Epithelial cell of prostate (primary cell): ENCODE results near the gene RAB20.
"Not testable (repeated sequence)": the region's sequence is repeated elsewhere in the genome, so short reads cannot be mapped to it uniquely, and the experiment has no call there.

ENCODE experiments used
- DNase-seq: peaks from one replicate; pipeline ENCODE4 v3.0.0-alpha.2; 2011; ENCODE audit warnings: low read depth, low spot score
- H3K27ac ChIP-seq: fragments of 450-650 bp; 2 replicates; pipeline ENCODE4 v1.5.1; 2017; ENCODE audit warnings: mild to moderate bottlenecking

Gene RAB20

DNA sequence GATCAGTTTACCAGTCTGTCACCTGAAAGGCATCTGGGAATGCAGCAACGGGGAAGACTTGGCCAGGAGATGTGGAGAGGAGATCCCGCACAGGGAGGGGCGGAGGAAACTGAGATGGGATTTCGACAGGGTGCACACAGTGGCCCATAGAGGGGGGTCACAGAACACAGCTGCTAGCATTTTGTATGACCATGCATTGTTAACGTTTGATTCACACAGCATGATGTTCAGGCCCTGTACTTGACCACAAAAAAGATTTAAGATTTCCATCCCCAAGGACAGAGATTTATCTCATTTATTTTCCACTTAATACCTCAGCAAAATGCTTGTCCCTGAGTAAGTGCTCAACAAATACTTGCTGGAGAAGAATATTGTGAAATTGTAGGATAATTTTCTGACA is 63.2 kb downstream of the RAB20 start:
- DNase-seq, result no peak
- no peak overlapping the region for H3K27ac ChIP-seq

DNA sequence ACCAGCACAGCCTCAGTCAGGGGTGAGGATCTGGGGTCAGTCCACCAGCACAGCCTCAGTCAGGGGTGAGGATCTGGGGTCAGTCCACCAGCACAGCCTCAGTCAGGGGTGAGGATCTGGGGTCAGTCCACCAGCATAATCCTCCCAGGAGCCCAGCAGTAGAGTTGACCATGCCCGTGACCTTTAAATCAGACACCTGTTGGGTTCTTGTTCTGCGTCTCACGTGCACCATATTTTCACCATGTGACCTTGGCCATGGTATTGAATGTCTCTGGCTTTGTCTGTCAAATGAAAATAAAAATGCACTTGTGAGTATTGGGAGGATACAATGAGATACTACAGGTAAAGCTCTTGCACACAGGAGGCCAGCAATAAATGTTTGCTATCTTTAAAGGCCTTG is 63.6 kb downstream of the RAB20 start:
- DNase-seq, H3K27ac ChIP-seq: not testable (repeated sequence)

DNA sequence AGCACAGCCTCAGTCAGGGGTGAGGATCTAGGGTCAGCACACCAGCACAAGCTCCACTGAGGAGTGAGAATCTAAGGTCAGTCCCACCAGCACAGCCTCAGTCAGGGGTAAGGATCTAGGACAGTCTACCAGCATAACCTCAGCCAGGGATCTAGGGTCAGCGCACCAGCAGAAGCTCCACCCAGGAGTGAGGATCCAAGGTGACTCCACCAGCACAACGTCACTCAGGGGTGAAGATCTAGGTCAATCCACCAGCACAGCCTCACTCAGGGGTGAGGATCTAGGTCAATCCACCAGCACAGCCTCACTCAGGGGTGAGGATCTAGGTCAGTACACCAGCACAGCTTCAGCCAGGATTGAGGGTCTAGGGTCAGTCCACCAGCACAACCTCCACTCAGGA is 64.5 kb downstream of the RAB20 start:
- DNase-seq, result no peak
- H3K27ac ChIP-seq, result no peak overlapping the region

DNA sequence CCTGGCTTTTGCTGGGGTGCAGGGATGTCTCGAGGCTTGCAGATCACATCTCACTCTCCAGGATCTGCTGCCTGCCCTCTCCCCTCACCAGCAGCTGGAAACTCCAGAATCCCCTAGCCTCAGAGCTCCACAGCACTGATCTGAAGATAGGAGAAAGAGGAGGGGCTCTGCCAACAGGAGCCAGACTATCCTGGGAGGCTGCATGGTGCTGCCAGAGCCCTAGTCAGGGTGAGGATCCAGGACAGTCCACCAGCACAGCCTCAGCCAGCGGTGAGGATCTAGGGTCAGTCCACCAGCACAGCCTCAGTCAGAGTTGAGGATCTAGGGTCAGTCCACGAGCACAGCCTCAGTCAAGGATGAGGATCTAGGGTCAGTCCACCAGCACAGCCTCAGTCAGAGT is 65.2 kb downstream of the RAB20 start:
- DNase-seq, result no peak
- no peak overlapping the region for H3K27ac ChIP-seq

DNA sequence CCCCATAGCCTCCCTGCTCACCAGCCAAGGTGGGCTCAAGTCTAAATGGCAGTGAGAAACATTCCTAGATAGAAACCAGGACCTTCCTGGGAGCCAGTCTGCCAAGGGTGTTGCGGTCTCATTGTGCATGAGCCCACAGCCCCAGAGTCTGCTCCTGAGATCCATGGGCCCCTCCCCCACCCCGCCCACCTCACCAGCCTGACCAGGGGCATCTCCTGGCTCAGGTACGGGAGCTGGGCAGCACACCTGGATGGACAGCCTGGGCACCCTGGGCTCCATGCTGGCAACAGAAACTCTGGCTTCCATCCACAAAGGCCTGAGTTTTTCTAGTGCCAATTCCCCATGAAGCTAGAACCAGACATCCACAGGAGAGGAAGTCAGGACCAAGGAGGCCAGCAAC is 65.6 kb downstream of the RAB20 start:
- H3K27ac ChIP-seq, result no peak overlapping the region
- no peak for DNase-seq

DNA sequence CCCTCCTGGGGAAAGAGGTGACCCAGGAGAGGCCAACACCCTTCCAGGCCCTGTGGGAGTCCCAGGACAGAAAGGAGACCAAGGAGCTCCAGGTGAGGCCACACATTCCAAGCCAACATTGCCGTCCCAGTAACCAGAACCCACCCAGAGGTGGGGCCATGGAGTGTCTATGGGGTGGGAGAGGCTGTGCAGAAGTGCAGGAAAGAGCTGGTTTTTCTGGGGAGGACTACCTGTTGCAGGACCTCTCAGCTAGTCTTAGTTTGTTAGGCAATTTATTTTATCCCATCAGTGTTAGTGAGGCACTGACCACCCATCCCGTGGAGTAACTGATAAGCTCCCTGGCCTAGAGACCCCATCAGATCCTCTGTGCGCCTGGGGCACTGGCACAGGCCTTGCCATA is 66.1 kb downstream of the RAB20 start:
- no peak overlapping the region for H3K27ac ChIP-seq
- no peak for DNase-seq

DNA sequence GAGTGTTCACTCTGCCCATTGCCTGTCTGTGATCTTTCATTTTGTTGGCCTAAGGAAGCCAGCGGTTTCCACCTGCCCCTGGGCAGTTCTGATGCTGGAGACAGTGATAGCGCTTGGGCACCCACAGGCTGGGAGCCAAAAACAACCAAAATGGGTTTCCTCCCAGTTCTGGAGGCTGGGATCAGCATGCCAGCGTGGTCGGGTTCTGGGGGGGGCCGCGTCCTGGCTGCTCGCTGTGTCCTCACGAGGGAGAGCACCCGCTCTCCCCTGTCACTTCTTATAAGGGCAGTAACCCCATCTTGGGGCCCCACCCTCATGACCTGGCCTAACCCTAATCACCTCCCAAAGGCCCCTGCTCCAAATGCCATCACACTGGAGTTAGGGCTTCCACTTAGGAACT is 67.9 kb downstream of the RAB20 start:
- no peak for DNase-seq
- no peak overlapping the region for H3K27ac ChIP-seq

DNA sequence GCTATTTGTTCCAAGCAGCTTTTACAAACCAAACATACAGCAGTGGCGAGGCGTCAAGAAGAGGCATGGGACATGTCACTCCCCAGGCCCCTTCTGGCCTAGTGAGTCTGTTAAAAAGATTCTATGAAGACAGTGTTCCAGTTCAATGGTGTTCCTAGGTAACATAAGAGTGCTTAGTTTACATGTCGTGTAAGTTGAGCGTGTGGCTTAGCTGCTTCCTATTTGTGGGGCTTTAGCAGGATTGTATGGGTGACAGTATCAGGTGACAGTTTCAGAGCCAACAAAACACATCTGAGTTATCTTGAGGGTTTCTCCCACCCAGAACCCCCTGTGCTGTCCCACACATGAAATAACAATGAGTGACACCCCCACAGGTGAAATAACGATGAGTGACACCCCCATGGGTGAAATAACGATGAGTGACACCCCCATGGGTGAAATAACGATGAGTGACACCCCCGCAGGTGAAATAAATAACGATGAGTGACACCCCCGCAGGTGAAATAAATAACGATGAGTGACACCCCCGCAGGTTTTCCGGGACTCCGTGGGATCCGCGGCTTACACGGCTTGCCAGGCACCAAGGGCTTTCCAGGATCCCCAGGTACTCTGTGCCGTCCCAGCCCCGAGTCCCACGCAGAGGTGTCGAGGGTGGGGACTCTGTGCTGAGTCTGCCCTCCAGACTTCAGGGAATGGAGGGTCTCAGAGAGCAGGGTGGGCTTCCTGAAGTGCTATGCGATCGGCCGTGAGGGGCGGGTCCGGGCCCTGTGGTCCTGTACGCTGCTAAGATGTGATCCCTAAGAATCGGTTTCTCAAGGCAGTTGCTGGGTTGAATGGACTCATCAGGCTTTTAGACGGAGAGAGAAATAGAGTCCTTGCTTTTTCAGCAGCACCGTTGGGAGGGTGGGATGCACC is 68.6 kb downstream of the RAB20 start:
- no peak for DNase-seq
- no peak overlapping the region for H3K27ac ChIP-seq

DNA sequence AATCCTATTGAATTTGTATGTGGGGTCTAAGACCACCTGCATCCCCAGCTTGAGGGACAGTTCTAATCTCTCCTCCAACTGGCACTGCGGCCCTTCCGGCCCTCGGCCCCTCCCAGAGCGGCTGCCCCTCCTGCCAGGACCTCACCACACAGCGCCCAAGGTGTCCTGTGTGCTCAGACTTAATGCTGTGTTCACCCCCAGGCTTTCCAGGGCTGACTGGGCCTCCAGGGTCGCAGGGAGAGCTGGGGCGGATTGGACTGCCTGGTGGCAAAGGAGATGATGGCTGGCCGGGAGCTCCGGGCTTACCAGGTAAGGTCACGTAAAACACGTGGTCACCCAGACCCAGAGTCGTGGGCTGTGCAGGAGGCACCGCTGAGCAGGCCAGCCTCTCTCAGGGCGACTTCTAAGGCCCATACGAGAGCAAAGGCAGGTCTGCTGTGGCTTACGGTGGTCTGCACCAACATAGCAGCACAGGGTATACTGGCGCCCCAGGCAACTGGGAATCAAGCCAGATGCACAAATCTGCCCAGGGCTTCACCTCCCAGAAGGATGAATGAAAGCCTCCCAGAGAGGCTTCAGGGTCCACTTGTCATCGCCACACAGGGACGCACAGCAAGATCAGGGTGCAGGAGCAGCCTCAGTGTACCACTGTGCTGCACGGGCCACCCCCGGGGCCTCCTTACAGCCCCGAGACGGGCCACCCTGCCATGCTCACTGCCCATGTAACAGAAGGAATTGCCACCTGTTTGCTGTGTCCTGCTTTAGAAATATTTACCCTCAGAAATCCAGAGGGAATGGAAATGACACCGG is 69.4 kb downstream of the RAB20 start:
- H3K27ac ChIP-seq, result no peak overlapping the region
- no peak for DNase-seq

DNA sequence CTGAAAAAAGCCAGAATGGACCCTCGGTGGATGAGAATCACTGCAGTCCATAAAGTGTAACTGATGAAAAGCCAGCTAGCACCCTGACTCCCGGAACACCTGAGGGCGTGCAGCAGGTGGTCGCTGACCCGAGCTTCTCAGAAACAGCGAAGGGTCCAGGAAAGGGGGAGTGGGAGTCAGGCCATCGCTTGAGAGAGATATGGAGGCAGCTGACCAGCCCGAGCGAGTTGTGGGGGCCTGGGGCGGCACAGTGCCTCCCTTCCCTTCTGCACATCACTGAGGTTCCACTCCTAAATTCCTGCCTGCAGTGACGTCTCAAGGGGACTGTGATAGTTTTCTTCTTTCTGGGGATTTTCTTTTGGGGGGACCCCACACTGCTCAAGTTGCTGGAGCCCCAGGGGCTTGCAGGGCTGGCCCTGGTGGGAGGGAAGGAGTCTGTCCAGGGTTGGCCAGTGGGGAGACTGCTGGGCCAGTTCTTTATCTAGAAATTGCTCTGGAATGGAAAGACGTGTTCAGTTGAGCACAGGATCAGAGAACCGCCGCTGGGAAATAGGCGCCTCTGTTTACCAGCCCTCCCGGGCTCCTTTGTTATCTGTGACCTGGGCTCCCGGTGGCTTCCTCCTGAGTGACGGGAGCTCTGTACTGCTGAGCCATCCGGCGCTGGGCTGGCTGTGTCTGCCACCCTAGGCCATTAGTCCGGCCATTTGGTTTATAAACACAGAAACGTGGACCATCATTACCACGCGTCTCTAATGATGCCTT is 71.3 kb downstream of the RAB20 start:
- H3K27ac ChIP-seq, result no peak overlapping the region
- DNase-seq, result no peak

DNA sequence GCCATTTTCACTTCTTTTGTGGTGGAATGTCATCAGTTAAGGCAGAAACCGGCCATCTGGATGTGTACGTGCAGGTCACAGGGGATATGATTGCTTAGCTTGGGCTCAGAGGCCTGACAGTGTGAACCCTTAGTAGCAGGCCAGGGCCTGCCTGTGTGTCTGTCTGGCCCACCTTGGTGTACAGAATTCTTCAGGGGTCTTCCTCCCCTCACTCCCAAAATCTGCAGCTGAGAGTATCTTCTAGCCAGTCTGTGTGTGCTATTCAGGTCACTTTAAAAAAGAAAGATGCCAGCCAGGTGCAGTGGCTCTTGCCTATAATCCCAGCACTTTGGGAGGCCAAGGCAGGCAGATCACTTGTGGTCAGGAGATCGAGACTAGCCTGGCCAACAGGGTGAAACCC is 74.6 kb downstream of the RAB20 start:
- H3K27ac ChIP-seq, DNase-seq: not testable (repeated sequence)

DNA sequence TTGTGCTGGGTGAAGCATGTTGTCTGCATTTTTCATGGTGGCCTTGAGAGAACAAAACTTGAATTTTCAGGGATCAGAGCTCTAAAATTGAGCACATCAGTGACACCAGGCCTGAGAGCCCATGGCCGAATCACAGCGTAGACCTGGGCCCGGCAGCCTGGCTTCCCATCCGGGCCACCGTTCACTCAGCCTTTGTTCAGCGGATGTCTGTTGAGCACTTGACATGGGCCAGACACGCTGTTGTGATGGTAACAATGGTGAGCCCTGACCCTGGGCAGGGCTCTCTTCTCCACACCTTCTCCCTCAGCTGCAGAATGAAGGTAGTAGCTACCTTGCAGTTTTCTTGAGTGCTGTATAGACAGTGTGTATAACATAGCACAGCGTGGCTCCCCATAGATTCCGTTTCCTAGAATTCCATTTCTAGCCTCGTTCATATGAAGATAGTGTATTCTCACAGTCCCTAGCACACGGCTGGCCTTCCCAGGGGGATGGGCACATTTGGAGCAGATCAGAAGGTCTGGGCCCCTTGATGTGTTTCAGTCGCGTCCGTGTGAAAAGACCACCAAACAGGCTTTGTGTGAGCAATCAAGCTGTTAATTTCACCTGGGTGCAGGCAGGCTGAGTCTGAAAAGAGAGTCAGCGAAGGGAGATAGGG is 75.3 kb downstream of the RAB20 start:
- DNase-seq, result no peak
- H3K27ac ChIP-seq, result no peak overlapping the region

DNA sequence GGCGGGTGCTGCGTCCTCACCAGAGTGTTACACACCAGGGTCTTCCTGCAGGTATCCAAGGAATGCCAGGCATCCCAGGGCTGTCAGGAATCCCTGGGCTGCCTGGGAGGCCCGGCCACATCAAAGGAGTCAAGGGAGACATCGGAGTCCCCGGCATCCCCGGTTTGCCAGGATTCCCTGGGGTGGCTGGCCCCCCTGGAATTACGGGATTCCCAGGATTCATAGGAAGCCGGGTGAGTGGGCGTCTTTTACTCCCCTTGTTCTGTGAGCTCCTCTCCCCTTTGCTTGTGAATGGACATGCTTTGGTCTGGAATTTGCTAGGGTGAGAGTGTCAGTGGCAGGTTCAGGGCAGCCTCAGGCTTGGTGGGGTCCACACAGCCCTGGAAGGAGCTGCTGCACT is 75.9 kb downstream of the RAB20 start:
- DNase-seq, result no peak
- H3K27ac ChIP-seq, result no peak overlapping the region

DNA sequence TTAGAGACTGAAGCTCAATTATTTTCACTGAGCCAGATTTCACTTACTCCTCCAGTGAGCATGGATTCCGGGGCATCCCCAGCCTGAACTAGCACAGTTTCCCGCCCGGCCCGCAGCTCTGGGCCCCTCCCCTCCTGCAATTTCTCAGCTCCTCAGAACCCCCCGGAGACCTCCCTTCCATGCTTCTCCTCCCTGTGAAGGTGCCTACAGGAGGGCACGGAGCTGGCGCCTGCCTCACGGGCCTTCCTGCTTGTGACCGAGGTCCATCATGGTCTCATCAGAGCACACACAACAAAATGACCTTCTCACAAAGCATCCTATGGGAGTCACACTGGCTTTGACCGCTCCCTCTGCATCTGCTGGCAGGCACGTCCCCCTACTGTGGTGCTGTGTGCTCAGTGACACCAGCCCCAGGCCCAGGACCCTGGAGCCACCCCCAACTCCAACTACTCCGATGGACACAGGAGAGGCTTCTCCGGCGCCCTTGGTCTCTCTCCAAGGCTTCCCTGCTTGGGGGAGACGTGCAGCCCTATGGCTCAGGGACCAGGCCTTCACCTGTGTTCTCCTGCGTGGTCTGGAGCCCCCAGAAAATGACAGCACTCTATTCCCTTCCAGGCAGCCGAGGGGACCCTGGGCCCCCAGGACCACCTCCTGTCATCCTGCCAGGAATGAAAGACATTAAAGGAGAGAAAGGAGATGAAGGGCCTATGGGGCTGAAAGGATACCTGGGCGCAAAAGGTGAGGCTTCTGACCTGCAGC is 77.1 kb downstream of the RAB20 start:
- DNase-seq, result no peak

DNA sequence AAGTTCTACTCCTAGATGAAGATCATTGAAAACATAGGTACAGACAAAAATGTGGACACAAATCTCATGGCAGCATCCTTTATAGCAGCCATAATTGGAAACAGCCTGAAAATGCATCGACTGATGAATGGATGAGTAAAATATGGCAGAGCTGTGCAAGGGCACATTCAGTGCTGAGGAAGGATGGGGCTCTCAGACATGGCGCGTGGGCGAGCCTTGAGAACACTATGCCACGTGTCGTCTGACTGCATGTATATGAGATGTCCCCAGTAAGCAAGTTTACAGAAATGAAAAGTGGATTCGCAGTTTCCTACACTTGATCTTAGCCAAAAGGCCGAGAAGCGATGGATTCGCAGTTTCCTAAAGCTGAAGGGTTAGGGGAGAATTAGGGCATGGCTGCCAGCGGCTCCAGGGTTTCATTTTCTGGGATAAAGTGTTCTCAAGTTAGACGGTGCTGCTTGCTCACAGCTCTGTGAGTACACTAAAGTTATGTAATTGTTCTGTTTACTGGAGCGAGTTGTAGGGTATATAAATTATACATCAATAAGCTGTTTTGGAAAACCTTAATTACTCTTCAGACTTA is 78.0 kb downstream of the RAB20 start:
- no peak for DNase-seq
- no peak overlapping the region for H3K27ac ChIP-seq

More for the DNA sequence above, 77.1 kb downstream of the RAB20 start:
- no peak overlapping the region for H3K27ac ChIP-seq

DNA sequence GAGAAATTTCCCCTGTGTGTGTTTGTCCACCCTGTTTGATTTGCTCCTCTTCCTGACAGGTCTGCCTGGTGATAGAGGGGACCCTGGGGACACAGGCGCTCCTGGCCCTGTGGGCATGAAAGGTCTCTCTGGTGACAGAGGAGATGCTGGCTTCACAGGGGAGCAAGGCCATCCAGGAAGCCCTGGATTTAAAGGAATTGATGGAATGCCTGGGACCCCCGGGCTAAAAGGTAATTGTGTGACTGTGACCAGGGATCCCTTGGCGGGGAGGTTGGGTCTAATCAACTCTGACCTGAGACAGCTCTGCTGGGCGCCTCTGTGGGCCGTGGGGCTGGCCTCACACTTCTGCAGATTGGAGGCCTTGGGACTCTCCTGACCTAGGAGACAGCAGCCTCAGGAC is 81.4 kb downstream of the RAB20 start:
- H3K27ac ChIP-seq, result no peak overlapping the region
- DNase-seq, result no peak

DNA sequence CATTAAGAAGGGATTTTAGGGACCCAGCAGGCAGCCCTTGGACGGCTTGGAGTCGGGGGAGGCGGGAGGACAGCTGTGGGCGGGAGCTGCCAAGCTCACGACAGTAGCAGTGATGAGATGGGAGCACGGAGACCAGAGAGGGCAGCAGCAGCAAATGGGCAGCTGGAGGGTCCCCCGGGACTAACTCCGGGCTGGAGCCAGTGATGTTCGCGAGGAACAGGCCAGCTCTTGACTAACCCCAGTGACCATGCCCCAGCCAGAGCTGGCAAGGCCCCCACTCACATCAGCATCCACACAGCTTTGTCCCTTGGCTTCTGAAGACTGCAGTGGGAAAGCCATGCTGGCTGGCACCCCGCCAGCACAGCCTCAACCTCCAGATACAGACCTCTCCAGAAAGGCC is 81.9 kb downstream of the RAB20 start:
- DNase-seq, result no peak
- H3K27ac ChIP-seq, result no peak overlapping the region

DNA sequence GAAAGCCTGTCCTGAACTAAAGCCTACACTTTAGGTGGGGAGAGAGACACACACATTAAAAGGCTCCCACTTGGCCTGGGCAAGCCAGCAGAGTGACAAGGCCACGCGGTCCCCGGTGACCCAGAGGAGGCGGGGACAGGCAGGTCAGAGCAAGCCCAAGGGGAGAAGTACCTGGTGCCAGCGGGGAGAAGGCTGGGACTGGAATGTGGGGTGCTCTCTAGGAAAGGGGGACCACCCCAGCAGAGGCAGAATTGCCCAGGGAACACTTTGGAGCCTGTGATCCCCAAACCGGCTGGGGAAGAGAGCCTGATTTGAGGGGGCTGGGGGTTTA is 82.3 kb downstream of the RAB20 start:
- H3K27ac ChIP-seq, result no peak overlapping the region
- DNase-seq, result no peak
